ENCODE results near the gene RBMX.
"Not testable (repeated sequence)": the region's sequence is repeated elsewhere in the genome, so short reads cannot be mapped to it uniquely, and the experiment has no call there.

The RBMX gene

DNA sequence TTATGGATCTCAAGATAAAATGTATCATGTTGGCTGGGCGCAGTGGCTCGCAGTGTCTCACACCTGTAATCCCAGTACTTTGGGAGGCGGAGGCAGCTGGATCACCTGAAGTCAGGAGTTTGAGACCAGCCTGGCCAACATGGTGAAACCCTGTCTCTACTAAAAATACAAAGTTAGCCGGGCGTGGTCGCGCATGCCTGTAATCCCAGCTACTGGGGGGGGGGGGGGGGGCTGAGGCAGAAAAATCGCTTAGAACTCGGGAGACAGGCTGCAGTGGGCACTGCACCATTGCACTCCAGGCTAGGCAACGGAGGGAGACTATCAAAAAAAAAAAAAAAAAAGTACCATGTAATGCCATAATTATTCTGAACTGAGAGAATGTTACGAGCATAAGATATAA is 2.1 kb downstream of the RBMX start:
- no peak for DNase-seq (ENCODE audit: low read depth in 2 of 2)

DNA sequence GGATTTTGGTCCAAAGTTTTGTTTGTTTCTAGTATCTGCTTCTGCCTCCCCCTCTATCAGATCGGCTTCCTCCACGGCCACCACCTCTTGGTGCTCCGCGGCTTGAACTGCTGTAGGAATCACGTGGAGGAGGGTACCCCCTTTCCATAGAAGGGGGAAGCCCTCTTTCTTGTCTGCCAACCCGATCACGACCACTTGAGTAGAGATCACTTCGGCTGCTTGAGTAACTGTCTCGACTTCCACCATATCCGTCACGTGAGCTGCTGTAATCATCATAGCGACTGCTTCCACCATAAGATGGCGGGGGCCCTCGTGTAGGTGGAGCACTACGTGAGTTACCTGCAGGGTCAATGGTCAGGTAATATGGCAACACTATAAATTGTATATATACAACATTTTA is 6.4 kb downstream of the RBMX start:
- not testable (repeated sequence) for DNase-seq (ENCODE audit: low read depth in 2 of 2)

DNA sequence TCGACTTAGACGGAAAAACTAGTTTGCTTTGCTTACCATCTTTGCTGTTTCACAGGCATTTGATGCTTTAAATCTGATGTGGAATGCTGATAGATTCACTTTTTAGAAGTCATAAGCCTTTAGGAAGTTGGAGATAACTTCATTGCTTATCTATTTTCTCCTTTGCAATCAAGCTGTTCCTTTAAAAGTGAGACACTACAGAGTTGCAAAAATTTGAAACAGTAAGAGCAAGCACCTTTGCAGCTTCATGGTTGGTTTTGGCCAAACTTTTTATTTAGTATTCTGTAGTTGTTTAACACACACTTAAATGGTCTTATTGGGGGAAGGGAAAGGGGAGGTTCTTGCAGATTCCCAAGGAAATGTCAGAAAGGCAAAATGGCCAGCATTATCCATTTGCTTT is 7.3 kb downstream of the RBMX start:
- DNase-seq (ENCODE audit: low read depth in 2 of 2) = not testable (repeated sequence)

DNA sequence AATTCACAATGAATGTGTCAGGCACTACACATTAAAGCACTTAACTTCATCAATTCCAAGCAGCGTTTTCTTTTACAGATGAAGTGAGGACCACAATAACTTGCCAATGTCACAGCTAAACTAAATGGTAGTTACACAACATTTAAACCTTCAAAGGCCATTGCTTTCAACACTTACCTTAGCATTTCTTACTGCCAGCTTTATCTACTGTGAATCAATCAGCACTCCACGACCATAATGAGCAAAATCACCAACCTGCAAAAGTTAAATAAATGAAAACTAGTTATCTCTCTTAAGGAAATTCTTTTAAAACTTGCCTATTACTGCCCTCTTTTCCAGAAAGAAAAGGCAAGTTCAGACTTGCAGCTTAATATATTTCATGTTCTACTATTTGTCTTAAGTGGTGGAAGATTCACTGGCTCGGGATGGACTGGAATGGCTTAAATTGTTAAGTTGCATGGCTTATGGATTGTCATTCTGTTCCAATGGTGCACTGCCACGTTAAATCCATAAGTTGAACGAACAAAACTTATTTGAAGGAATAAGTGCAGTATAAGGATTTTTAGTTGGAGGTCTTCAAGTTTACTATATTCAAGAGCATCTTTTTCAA is 8.3 kb downstream of the RBMX start:
- no peak for DNase-seq (ENCODE audit: low read depth in 2 of 2)

DNA sequence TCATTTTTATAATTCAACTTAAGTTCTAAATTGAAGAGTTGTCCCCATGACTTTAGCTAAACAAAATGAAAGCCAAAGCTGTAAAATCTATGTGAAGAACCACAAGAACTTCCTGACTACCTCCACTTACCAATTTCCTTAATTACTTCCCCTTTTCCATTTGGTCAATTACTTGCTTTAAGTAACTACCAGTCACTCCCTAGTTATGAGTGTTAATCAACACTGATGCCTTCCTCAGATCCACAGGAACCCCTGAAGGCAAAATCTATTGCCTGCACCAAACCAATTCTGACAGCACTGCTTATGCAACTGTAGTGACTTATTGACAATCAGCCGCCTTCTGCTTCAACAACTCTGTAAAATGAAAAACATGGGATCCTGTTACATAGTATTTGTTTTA is 10.5 kb downstream of the RBMX start:
- DNase-seq (ENCODE audit: low read depth in 2 of 2) = no peak

DNA sequence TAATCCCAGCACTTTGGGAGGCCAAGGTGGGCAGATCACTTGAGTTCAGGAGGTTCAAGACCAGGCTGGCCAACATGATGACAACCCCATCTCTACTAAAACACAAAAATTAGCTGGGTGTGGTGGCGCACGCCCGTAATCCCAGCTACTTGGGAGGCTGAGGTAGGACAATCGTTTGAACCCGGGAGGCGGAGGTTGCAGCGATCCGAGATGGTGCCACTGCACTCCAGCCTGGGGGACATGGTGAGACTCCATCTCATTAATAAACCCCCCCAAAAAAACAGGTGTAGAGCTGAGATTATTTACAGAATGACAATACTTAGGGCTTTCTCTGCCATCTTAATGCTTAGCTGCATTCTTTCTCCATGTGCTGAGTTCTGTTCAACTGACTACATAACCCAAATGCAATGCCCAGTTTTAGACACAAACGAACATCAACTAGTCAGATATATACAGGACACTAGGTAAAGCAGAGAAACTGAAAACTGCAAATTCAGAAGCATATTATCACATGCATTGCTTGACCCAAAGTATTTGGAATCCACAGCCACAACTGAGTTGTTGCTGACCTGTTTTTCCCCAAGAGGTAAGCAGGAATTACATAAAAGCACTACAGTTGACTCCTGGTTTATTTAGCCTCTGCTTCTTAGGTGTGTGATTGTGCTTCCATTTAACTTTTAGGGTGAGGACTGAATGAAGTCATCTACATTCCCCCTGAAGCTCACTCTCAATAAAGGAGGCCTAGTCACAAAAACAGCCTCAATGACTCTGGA is 12.1 kb downstream of the RBMX start:
- no peak for DNase-seq (ENCODE audit: low read depth in 2 of 2)

DNA sequence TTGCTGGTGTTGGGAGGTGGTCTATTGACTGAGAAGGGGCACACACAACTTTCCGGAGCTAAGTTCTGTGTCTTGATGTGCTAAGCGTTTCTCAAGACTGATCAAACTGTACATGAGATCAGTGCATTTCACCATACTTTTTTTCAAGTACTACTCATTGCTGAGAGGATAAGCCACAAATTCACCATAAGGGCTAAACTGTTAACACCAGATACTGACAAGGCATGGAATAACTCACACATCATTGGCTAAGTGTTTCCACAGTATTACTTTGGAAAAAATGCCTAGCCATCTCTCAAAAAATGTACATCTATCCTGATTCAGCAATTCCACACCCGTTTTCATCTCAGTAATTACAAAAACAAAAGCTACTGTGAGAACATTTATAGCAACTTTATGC is 13.0 kb downstream of the RBMX start:
- DNase-seq (ENCODE audit: low read depth in 2 of 2) = no peak

DNA sequence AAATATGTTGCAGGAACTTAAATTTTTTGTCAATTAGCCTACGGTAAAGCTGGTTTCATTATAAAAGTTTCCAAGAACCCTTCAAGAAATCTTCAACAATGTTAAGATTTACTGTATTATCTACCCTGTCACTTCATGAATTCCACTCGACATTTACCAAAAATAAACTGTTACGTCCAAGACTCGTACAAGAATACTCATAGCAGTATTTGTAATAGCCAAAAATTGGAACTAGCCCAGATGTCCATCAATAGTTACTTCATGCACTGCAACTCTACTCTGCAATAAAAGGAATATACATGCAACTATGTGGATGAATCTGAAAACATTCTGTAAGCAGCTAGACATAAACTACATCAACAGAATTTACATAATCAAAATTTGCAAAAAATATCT is 13.4 kb downstream of the RBMX start:
- DNase-seq (ENCODE audit: low read depth in 2 of 2) = no peak

DNA sequence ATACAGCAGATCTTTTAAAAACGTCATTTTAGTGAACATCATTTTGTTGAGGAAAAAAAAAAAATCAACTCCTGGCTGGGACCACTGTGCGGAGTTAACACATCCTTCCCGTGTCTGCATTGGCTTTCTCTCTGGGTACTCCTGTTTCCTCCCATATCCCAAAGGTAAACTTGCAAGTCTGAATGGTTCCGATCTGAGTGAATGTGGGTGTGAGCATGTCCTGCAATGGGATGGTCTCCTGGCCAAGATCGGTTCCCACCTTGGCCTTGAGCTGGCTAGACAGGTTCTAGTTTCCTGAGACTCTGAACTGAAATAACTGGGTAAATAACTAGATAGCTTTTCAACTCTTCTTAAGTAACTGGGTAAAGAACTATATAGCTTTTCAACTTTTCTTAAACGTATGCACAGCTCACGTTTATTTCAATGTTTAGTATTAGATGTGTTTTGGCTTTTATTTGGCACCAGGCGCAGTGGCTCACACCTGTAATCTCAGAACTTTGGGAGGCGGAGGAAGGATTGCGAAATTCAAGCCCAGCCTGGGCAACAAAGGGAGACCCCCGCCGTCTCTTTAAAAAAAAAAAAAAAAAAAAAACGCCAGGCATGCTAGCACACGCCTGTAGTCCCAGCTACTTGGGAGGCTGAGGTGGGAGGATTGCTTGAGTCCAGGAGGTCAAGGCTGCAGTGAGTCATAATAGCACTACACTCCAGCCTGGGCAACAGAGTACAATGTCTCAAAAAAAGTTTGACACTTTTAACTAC is 14.0 kb downstream of the RBMX start:
- no peak for DNase-seq (ENCODE audit: low read depth in 2 of 2)

DNA sequence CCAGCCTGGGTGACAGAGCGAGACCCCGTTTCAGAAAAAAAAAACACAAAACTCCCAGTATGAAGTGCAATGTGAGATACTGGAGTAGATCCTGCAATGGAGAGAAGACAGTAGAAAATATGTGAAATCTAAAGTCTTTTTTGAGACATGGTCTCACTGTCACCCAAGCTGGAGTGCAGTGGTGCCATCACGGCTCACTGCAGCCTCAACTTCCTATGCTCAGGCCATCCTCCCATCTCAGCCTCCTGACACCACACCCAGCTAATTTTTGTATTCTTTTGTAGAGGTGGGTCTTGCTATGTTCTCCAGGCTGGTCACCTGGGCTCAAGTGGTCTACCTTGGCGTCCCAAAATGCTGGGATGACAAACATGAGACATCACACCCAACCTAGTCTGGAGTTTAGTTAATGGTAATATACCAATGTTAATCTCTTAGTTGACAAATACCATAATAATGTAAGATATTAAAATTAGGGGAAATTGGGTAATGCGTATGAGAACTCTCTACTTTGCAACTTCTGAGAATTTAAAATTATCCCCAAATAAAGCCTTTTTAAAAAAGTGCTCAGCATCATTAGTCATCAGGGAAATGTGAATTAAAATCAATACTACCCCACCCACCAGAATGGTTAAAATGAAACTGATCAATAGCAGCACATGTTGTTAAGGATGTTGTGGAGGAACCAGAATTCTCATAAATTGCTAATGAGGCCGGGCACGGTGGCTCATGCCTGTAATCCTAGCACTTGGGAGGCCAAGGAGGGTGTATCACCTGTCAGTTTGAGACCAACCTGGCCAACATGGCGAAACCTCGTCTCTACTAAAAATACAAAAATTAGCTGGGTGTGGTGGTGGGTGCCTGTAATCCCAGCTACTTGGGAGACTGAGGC is 15.0 kb downstream of the RBMX start:
- DNase-seq (ENCODE audit: low read depth in 2 of 2) = peak in 1 of 2 donors; percentile 15

DNA sequence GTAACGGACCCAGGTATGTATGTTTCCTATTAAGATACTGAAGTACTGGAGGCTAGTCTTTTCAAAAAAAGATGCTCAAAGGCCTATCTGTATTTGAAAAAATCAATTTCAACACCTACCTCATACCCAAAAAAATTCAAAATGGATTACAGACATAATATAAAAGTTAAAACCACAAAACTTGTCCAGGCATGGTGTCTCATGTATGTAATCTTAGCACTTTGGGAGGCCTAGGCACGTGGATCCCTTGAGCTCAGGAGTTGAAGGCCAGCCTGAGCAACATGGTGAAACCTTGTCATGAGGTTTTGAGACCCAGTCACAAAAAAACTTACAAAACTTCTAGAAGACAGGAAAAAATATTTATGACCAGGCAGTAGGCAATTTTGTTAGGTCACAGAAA is 16.7 kb downstream of the RBMX start:
- DNase-seq (ENCODE audit: low read depth in 2 of 2) = no peak

DNA sequence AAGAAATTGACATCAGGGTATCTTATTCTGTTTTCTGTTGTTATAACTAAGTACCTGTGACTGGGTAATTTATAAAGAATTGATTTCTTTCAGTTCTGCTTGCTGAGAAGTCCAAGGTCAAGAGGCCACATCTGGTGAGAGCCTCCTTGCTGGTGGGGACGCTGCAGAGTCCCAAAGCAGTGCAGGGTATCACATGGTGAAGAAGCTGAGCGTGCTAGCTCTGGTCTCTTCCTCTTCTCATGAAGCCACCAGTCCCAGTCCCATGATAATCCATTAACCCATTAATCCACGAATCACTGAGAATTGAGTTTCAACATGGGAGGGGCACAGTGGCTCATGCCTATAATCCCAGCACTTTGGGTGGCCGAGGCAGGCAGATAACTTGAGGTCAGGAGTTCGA is 18.0 kb downstream of the RBMX start:
- DNase-seq (ENCODE audit: low read depth in 2 of 2) = no peak

DNA sequence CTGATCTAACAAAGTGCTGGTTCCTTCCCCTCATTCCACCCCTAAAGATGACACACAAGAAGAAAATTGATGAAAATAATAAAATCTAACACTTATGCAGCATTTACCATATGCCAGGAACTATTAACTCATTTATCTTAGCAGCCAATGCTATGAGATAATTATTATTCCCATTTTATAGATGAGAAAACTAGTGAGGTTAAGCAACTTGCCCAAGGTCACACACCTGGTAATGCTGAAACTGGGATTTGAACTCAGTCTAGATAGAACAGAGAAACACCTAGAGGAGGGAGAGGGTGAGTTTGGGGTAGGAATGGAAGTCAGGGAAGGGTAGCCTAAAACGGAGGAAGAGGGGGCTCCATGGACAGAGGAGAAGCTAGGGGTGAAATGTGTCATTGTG is 18.6 kb downstream of the RBMX start:
- no peak for DNase-seq (ENCODE audit: low read depth in 2 of 2)

DNA sequence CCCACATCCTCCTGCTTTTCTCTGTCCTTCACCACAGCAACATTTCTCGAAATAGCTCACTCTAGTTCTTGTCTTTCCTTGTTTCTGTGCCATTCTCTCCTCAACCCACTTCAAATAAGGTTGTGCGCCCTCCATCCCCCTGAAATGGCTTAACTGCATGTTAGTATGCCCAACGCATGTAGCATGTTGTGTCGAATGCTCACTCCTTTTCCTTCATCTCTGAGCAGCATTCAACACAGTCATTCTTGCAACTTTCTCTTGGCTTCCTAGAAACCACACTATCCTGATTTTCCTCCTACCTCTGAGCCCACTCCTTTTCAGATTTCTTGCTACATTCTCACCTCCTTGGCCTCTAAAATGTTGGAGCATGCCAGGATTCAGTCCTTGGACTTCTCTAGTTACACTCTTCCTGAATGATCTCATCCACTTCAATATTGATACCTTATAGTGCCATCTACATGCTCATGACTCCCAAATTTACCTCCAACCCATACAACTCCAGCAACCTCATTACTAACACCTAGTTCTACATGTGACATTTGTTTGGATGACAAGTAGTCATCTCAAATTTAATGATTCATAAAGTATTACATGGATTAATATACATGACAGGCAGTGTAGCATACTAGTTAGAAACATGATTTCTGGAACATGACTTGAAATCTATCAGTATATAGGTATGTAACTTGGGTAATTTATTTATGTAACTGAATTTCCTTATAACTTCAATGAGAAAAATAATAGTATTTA is 22.3 kb downstream of the RBMX start:
- no peak for DNase-seq (ENCODE audit: low read depth in 2 of 2)

DNA sequence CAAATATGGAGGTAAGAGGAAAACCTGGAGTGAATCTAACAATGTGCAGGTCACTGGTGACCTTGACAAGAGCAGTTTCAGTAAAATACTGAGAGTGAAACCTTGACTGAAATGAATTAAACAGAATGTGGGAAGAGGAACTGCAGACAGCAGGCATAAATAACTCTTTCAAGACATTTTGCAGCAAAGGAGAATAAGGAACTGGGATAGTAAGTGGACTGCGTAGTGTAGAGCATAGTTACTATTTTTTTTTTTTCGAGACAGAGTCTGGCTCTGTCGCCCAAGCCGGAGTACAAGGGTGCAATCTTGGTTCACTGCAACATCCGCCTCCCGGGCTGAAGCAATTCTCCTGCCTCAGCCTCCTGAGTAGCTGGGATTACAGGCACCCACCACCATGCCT is 24.0 kb downstream of the RBMX start:
- no peak for DNase-seq (ENCODE audit: low read depth in 2 of 2)

DNA sequence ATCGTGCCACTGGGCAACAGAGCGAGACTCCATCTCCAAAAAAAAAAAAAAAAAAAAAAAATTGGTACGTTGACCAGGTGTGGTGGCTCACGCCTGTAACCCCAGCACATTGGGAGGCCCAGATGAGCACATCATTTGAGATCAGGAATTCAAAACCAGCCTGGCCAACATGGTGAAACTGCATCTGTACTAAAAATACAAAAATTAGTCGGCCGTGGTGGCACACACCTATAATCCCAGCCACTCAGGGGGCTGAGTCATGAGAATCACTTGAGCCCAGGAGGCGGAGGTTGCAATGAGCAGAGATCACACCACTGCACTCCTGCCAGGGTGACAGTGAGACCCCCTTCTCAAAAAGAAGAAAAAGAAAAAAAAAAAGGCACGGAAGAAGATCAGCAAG is 24.5 kb downstream of the RBMX start:
- no peak for DNase-seq (ENCODE audit: low read depth in 2 of 2)

DNA sequence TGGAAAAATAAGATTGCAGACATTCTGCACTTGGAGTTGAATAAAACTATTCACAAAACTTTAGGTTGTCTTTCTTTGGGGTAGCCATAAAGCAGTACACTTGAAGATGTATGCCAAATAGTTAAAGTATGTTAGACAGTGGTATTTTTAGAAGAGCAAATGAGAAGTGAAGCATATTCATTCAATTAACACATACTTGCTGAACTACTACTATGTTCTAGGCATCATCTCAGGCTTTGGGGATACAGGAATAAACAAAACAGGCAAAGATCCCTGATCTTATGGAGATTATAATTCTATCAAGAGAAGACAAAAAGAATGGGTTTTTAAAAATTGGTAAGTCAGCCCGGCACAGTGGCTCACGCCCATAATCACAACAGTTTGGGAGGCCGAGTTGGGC is 29.0 kb downstream of the RBMX start:
- DNase-seq (ENCODE audit: low read depth in 2 of 2) = no peak

DNA sequence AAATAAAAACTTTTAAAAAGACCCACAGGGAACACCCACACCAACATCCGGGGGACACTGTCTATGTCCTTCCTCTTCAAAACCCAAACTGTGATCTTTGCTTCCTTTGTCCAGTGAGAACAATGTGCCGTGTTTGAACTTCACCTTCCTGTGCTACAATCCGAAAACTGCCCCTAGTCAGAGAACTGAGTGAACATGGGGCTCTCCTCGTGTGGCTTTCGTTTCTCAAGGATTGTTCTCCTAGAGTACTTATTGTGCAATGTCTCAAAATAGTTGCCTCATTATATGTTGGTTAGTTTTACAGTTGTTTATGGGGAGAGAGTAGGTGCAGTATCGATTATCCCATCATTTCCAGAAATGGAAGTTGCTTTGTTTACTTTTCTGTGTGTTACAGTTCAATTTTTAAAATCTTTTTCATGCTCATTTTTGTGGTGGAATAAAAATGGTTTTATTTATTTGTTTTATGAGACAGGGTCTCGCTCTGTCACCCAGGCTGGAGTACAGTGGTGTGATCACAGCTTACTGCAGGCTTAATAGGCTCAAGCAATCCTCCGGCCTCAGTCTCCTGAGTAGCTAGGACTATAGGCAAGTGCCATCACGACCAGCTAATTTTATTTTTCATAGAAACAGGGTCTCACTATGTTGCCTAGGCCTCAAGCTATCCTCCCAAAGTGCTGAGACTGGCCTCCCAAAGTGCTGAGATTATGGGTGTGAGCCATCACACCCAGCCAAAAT is 29.9 kb downstream of the RBMX start:
- DNase-seq (ENCODE audit: low read depth in 2 of 2) = no peak

DNA sequence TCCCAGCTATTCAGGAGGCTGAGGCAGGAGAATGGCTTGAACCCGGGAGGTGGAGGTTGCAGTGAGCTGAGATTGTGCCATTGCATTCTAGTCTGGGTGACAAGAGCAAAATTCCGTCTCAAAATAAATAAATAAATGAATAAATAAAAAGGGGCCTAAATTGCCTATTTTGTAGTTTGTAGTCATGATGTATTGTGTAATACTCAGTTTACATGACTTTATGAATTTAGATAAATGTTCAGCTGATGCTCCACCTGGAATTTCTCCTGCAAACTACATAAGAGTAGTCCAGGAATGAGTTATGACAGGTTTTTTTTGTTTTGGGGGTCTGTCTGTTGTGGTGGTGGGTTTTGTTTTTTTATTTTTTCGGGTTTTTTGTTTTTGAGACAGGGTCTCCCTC is 31.1 kb downstream of the RBMX start:
- DNase-seq (ENCODE audit: low read depth in 2 of 2) = no peak

DNA sequence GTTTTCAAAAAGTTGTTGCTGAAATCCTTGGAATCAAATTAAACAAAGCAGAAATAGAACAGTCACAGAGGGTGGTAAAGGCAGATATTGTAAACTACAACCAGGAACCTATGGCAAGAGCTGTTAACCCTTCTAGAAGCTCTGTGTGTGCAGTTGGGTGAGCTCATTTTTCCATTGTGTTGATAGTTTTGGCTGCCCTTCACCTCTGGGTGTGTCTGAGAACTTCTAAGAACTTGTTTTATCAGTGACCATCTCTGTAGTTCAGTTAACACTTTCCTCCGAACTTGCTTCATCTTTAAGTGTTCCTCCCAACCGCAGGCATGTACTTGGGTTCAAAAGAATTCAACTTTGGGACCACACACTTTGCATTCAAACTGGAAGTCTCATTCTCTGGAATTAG is 32.7 kb downstream of the RBMX start:
- no peak for DNase-seq (ENCODE audit: low read depth in 2 of 2)

DNA sequence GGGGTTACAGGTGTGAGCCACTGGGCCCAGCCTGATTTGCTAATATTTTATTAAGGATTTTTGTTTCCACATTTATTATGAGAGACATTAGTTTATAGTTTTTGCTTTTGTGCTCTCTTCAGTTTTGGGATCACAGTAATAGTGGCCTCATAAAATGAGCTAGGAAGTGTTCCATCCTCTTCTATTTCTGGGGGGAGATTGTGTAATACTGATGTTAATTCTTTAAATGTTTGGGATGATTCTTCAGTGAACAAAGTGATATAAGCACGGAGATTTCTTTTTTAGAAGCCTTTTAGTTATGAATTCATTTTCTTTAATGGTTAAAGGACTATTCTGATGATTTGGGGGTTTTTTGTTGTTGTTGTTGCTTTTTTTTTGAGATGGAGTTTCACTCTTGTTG is 41.3 kb downstream of the RBMX start:
- DNase-seq (ENCODE audit: low read depth in 2 of 2) = no peak

Data from stimulated activated CD4-positive, alpha-beta T cell treated with anti-CD3 and anti-CD28 coated beads, Interleukin-4, amount 100 ng/mL, for 48 hours (primary cell).